ENCODE measurements around the gene SRSF5. TPM values are rescaled to one million over a fixed set of nuclear protein-coding genes. Genes with fewer than 3 reads are reported as not detected.
A peak's percentile ranks its signal among the peaks of the same experiment; 100 is the strongest.
"Not testable (repeated sequence)": the region's sequence is repeated elsewhere in the genome, so short reads cannot be mapped to it uniquely, and the experiment has no call there.

Gene SRSF5
- total and polyA plus RNA-seq, 2 of the 13 experiments (the other 11 are each of a cell fraction or from before 2014, with no cell fraction given): 189 to 277 TPM

- BruUV-seq (replicated peaks): no TSS peak
- Histone ChIP-seq H3K4me1 (ENCODE audit: insufficient read depth, low read length) (peaks cover 35% of the 10 kb centered on the region), H3K9me3 (ENCODE audit: low read length) (no peaks in the 10 kb centered on the region), H3K27me3 (ENCODE audit: control insufficient read depth in 1 of 2, insufficient read depth in 2 of 2, low read length in 2 of 2) (peaks cover 0 to 4% of the 10 kb centered on the region in 2 experiments; a peak in 4 of 5 replicates), H2AFZ (ENCODE audit: low read length) (peak overlapping the region; percentile 37), H3K9ac (ENCODE audit: insufficient read depth, low read depth, low read length) (no peak overlapping the region), H3K4me2 (ENCODE audit: low read depth, low read length) (peak overlapping the region; percentile 92), H3K79me2 (ENCODE audit: insufficient read depth, low read length) (no peaks in the 10 kb centered on the region), H3K27ac (ENCODE audit: extremely low read length, insufficient read depth, low read length) (no peak overlapping the region), H3K36me3 (replicated peaks in 1 of 2; ENCODE audit: control insufficient read depth in 1 of 2, insufficient read depth in 2 of 2, low read length in 2 of 2) (no peaks in the 10 kb centered on the region), H4K20me1 (ENCODE audit: insufficient read depth, low read length) (no peaks in the 10 kb centered on the region), H3K4me3 (replicated peaks in 1 of 3; ENCODE audit: insufficient read depth in 1 of 3, low read depth in 2 of 3, low read length in 3 of 3) (peak overlapping the region in 1 of 3 experiments; percentile 70; a peak in 2 of 6 replicates)
- 70% methylated on average over 4 of the region's 4 CpGs for WGBS (ENCODE audit: low lambda C conversion rate)
- peak; percentile 82 for TF ChIP-seq RFX5 (IDR thresholded peaks at IDR 0.05; ENCODE audit: low read depth, low read length)
- TF ChIP-seq ZNF275 (CRISPR knock-in tag; IDR thresholded peaks at IDR 0.05; ENCODE audit: borderline replicate concordance): no peak
- ChIA-PET CTCF (ENCODE audit: low intra/inter-chr PET ratio, low total read pairs) (interaction anchor here (1.3 to 3.9 kb wide), 3 partner anchors 124 to 147 kb away, joined by 6 to 34 read pairs (median 33); no protein-coding TSS in a partner anchor), POLR2A (no interaction called here)
- DNase-seq (ENCODE audit: low spot score) (no peak), FAIRE-seq (no peak), ATAC-seq (no peak; the same call in 2 of the 3 replicates)
- in situ Hi-C loops (cut with HindIII; ENCODE audit: extremely low pct_ligation_motif_present, low pct_unique_long_range_greater_than_20kb): loop anchor here (5.0 to 10.0 kb wide), 3 partner anchors 121 to 304 kb away; no protein-coding TSS in a partner anchor
- intact Hi-C loops (cut with micrococcal nuclease; ENCODE audit: unreplicated experiment): loop anchor here (1.0 kb wide), 1 partner anchor 125 kb away; no protein-coding TSS in a partner anchor
Measured at GRCh38 chr14:69727860-69728259, 39.1 kb upstream of the SRSF5 start.

GRCh38 chr14:69731919-69732598 is 34.9 kb upstream of the SRSF5 start:
- H3K36me3 ChIP-seq (replicated peaks in 1 of 2; ENCODE audit: control insufficient read depth in 1 of 2, insufficient read depth in 2 of 2, low read length in 2 of 2); H3K27me3 ChIP-seq (ENCODE audit: control insufficient read depth in 1 of 2, insufficient read depth in 2 of 2, low read length in 2 of 2); BruUV-seq (replicated peaks); FAIRE-seq; H4K20me1 ChIP-seq (ENCODE audit: insufficient read depth, low read length); H3K9ac ChIP-seq (ENCODE audit: insufficient read depth, low read depth, low read length); H3K4me3 ChIP-seq (replicated peaks in 1 of 3; ENCODE audit: insufficient read depth in 1 of 3, low read depth in 2 of 3, low read length in 3 of 3); ATAC-seq; DNase-seq (ENCODE audit: low spot score); H2AFZ ChIP-seq (ENCODE audit: low read length); H3K79me2 ChIP-seq (ENCODE audit: insufficient read depth, low read length); H3K4me2 ChIP-seq (ENCODE audit: low read depth, low read length); H3K27ac ChIP-seq (ENCODE audit: extremely low read length, insufficient read depth, low read length); H3K9me3 ChIP-seq (ENCODE audit: low read length): not testable (repeated sequence)
- H3K4me1 ChIP-seq (ENCODE audit: insufficient read depth, low read length): peaks cover 26% of the 10 kb centered on the region
- in situ Hi-C loops (cut with HindIII; ENCODE audit: extremely low pct_ligation_motif_present, low pct_unique_long_range_greater_than_20kb): loop anchor here (10.0 kb wide), 1 partner anchor 583 kb away; no protein-coding TSS in a partner anchor
- POLR2A ChIA-PET: interaction anchor here (0.7 to 2.3 kb wide), 2 partner anchors 35 to 190 kb away, joined by 4 to 11 read pairs; partner anchors contain the start of gene SRSF5
- CTCF ChIA-PET (ENCODE audit: low intra/inter-chr PET ratio, low total read pairs): interaction anchor here (1.6 to 2.3 kb wide), 3 partner anchors 86 to 296 kb away, joined by 4 to 9 read pairs (median 6); no protein-coding TSS in a partner anchor
- intact Hi-C loops (cut with micrococcal nuclease; ENCODE audit: unreplicated experiment): loop anchor here (1.0 to 5.0 kb wide), 4 partner anchors 81 to 585 kb away; no protein-coding TSS in a partner anchor
- WGBS (ENCODE audit: low lambda C conversion rate): 61% methylated on average over 8 of the region's 8 CpGs

- intact Hi-C loops (cut with micrococcal nuclease; ENCODE audit: unreplicated experiment); FAIRE-seq; H3K36me3 ChIP-seq (replicated peaks in 1 of 2; ENCODE audit: control insufficient read depth in 1 of 2, insufficient read depth in 2 of 2, low read length in 2 of 2); CTCF ChIA-PET (ENCODE audit: low intra/inter-chr PET ratio, low total read pairs); ATAC-seq; POLR2A ChIA-PET; H4K20me1 ChIP-seq (ENCODE audit: insufficient read depth, low read length); H3K27ac ChIP-seq (ENCODE audit: extremely low read length, insufficient read depth, low read length); H3K4me2 ChIP-seq (ENCODE audit: low read depth, low read length); H3K9me3 ChIP-seq (ENCODE audit: low read length); BruUV-seq (replicated peaks); H2AFZ ChIP-seq (ENCODE audit: low read length); H3K79me2 ChIP-seq (ENCODE audit: insufficient read depth, low read length); H3K27me3 ChIP-seq (ENCODE audit: control insufficient read depth in 1 of 2, insufficient read depth in 2 of 2, low read length in 2 of 2); DNase-seq (ENCODE audit: low spot score); H3K4me3 ChIP-seq (replicated peaks in 1 of 3; ENCODE audit: insufficient read depth in 1 of 3, low read depth in 2 of 3, low read length in 3 of 3); H3K9ac ChIP-seq (ENCODE audit: insufficient read depth, low read depth, low read length): not testable (repeated sequence)
- WGBS (ENCODE audit: low lambda C conversion rate): 37% methylated on average over 4 of the region's 4 CpGs
- peaks cover 26% of the 10 kb centered on the region for H3K4me1 ChIP-seq (ENCODE audit: insufficient read depth, low read length)
- in situ Hi-C loops (cut with HindIII; ENCODE audit: extremely low pct_ligation_motif_present, low pct_unique_long_range_greater_than_20kb): loop anchor here (10.0 kb wide), 1 partner anchor 578 kb away; no protein-coding TSS in a partner anchor
Measured at GRCh38 chr14:69736405-69736804, 30.5 kb upstream of the SRSF5 start.

Data from HepG2 (cell line).